Measurements from ENCODE around the gene SHE.

DNA sequence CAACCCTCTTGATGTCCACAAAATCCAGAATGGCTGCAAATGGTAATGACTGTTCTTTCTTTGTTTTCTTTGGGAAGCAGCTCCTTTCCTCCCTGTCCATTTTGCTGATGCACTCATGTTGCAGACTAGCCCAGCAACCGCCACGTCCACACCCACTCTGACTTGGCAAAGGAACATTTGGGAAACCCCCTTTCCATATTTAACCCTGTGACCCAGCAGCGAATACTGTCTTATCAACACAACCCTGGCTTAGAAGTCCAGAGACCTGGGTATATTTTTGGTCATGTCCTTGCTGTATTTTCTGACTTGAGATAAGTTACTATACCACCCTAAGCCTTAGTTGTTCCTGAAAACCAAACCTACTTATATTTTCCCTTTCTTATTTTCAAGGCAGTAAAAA, 18.1 kb upstream of the SHE start:
- no peak for TF ChIP-seq TAF1 (IDR thresholded peaks at IDR 0.05; ENCODE audit: borderline replicate concordance, low read depth, low read length)
- no peak for TF ChIP-seq POLR2AphosphoS5 (IDR thresholded peaks at IDR 0.05; ENCODE audit: low read depth, low read length)
- TF ChIP-seq POLR2A (IDR thresholded peaks at IDR 0.05; ENCODE audit: low read depth, low read length), result no peak
